Liver (tissue), 9 donors: ENCODE data around the gene MAP2K7. TPM values are rescaled to one million over a fixed set of nuclear protein-coding genes. Genes with fewer than 3 reads are reported as not detected.
"Not testable (repeated sequence)": the region's sequence is repeated elsewhere in the genome, so short reads cannot be mapped to it uniquely, and the experiment has no call there.

ENCODE experiments used
- DNase-seq: peaks from one replicate; pipeline ENCODE4 v3.0.0-alpha.2; 2017; ENCODE audit warnings: low spot score
- H3K27ac ChIP-seq, 2 donors: one replicate each; pipeline ENCODE4 v1.7.0; 2013; ENCODE audit warnings: inconsistent platforms in 2 of 2, low read length in 2 of 2, control low read depth in 1 of 2, low read depth in 1 of 2, mild to moderate bottlenecking in 1 of 2
- H3K27me3 ChIP-seq, 4 donors: one replicate each; pipeline versions ENCODE4 v1.6.1 to v1.7.0; 2013; ENCODE audit warnings: low read length in 3 of 4, inconsistent platforms in 1 of 4, mild to moderate bottlenecking in 1 of 4, moderate library complexity in 1 of 4; ENCODE audit not compliant: control insufficient read depth in 4 of 4, insufficient read depth in 4 of 4
- H3K36me3 ChIP-seq, 4 donors: one replicate each; pipeline versions ENCODE4 v1.6.1 to v1.7.0; 2013; ENCODE audit warnings: low read length in 3 of 4, mild to moderate bottlenecking in 3 of 4, low read depth in 1 of 4, moderate library complexity in 1 of 4; ENCODE audit not compliant: control insufficient read depth in 4 of 4, insufficient read depth in 3 of 4
- H3K4me1 ChIP-seq, 4 donors: one replicate each; pipeline versions ENCODE4 v1.6.1 to v1.7.0; 2013; ENCODE audit warnings: low read length in 3 of 4, mild to moderate bottlenecking in 3 of 4, moderate library complexity in 1 of 4; ENCODE audit not compliant: control insufficient read depth in 4 of 4, insufficient read depth in 4 of 4
- H3K4me3 ChIP-seq, 3 donors: one replicate each; pipeline versions ENCODE4 v1.6.1 to v1.7.0; 2013; ENCODE audit warnings: low read length in 3 of 3, control low read depth in 1 of 3, low read depth in 1 of 3, mild to moderate bottlenecking in 1 of 3
- H3K9ac ChIP-seq, 2 donors: one replicate each; pipeline ENCODE4 v1.7.0; 2013; ENCODE audit warnings: low read length in 2 of 2, mild to moderate bottlenecking in 2 of 2, moderate library complexity in 2 of 2, control low read depth in 1 of 2, low read depth in 1 of 2
- H3K9me3 ChIP-seq, 4 donors: one replicate each; pipeline versions ENCODE4 v1.6.1 to v1.7.0; 2013; ENCODE audit warnings: low read length in 3 of 4; ENCODE audit not compliant: control insufficient read depth in 4 of 4
- EGR1 ChIP-seq, 2 donors: IDR thresholded peaks; 2 replicates each; pipeline ENCODE4 v1.6.1; 2016 to 2018; ENCODE audit warnings: antibody characterized with exemption in 2 of 2, low read depth in 2 of 2
- FOXA1 ChIP-seq: IDR thresholded peaks from 2 replicates; pipeline ENCODE4 v1.6.1; 2016; ENCODE audit warnings: antibody characterized with exemption
- FOXA2 ChIP-seq: IDR thresholded peaks from 2 replicates; pipeline ENCODE4 v1.6.1; 2016; ENCODE audit warnings: antibody characterized with exemption
- GABPA ChIP-seq, 2 donors: IDR thresholded peaks in 1 of 2; conservative IDR thresholded peaks in 1 of 2; 2 replicates each; pipeline ENCODE4 v1.6.1; 2016; ENCODE audit warnings: antibody characterized with exemption in 2 of 2, mild to moderate bottlenecking in 1 of 2, moderate library complexity in 1 of 2
- HNF4A ChIP-seq, 2 donors: conservative IDR thresholded peaks; 2 replicates each; pipeline ENCODE4 v1.6.1; 2016; ENCODE audit warnings: antibody characterized with exemption in 2 of 2, mild to moderate bottlenecking in 2 of 2
- HNF4G ChIP-seq: IDR thresholded peaks from 2 replicates; pipeline ENCODE4 v1.6.1; 2016; ENCODE audit warnings: antibody characterized with exemption
- JUND ChIP-seq, 2 donors: IDR thresholded peaks; 2 replicates each; pipeline ENCODE4 v1.6.1; 2016; ENCODE audit warnings: antibody characterized with exemption in 2 of 2
- NR2F2 ChIP-seq: IDR thresholded peaks from 2 replicates; pipeline ENCODE4 v1.6.1; 2016; ENCODE audit warnings: antibody characterized with exemption
- RAD21 ChIP-seq, 2 donors: IDR thresholded peaks; 2 replicates each; pipeline ENCODE4 v1.6.1; 2016; ENCODE audit warnings: antibody characterized with exemption in 2 of 2, mild to moderate bottlenecking in 2 of 2
- RXRA ChIP-seq, 2 donors: IDR thresholded peaks; 2 replicates each; pipeline ENCODE4 v1.6.1; 2017 to 2018; ENCODE audit warnings: antibody characterized with exemption in 2 of 2, mild to moderate bottlenecking in 1 of 2
- SP1 ChIP-seq: IDR thresholded peaks from 2 replicates; pipeline ENCODE4 v1.6.1; 2018; ENCODE audit warnings: antibody characterized with exemption, mild to moderate bottlenecking
- TAF1 ChIP-seq: conservative IDR thresholded peaks from 2 replicates; pipeline ENCODE4 v1.6.1; 2016; ENCODE audit warnings: antibody characterized with exemption, mild to moderate bottlenecking
- YY1 ChIP-seq: IDR thresholded peaks from 2 replicates; pipeline ENCODE4 v1.6.1; 2016; ENCODE audit warnings: antibody characterized with exemption, mild to moderate bottlenecking
- WGBS: extraction: QIAGEN DNeasy Blood & Tissue Kit; methylation state at CpG from one replicate; pipeline ENCODE4 v1.1.7; 2013; 5-methylcytosine and 5-hydroxymethylcytosine counted together
- polyA plus RNA-seq, 2 donors: library from polyadenylated mRNA; stranded (reverse) in 1 of 2; unstranded in 1 of 2; fragments of 200-250 nt in 1 of 2; fragments of >200 nt in 1 of 2; fragmentation: Nextera tagmentation in 1 of 2; extraction: Ambion mirVana in 1 of 2; gene quantifications; one replicate each; pipeline versions ENCODE4 v1.2.1 to v1.2.3, GENCODE V29; 2013 to 2015
- total RNA-seq, 2 donors: library from RNA; depleted of rRNA; stranded (reverse); fragments of >200 nt; gene quantifications; one replicate each; pipeline ENCODE4 v1.2.3, GENCODE V29; 2014
- TF ChIP-seq, protein P1 (sequence below): IDR thresholded peaks from 2 replicates; pipeline ENCODE4 v1.6.1; 2016; ENCODE audit warnings: antibody characterized with exemption
- TF ChIP-seq, protein P2 (sequence below): IDR thresholded peaks from 2 replicates; pipeline ENCODE4 v1.6.1; 2016; ENCODE audit warnings: antibody characterized with exemption
- TF ChIP-seq, protein P3 (sequence below): IDR thresholded peaks from 2 replicates; pipeline ENCODE4 v1.6.1; 2016; ENCODE audit warnings: antibody characterized with exemption, mild to moderate bottlenecking
- TF ChIP-seq, protein P4 (sequence below): fragments of 150-350 bp; IDR thresholded peaks from 2 replicates; pipeline ENCODE4 v1.5.1; 2017; ENCODE audit warnings: improper control_type of control experiment, low read depth, low read length; ENCODE audit not compliant: missing input control
- TF ChIP-seq, protein P5 (sequence below): IDR thresholded peaks from 2 replicates; pipeline ENCODE4 v1.6.1; 2016; ENCODE audit warnings: antibody characterized with exemption
- donor health status: healthy.
- donor health status: healthy.
- donor health status: healthy.
- donor health status: healthy.
- donor health status: healthy.

MAP2K7 gene
- total and polyA plus RNA-seq, 4 donors, result 3.0 to 11.7 (median 9.5) TPM

DNA sequence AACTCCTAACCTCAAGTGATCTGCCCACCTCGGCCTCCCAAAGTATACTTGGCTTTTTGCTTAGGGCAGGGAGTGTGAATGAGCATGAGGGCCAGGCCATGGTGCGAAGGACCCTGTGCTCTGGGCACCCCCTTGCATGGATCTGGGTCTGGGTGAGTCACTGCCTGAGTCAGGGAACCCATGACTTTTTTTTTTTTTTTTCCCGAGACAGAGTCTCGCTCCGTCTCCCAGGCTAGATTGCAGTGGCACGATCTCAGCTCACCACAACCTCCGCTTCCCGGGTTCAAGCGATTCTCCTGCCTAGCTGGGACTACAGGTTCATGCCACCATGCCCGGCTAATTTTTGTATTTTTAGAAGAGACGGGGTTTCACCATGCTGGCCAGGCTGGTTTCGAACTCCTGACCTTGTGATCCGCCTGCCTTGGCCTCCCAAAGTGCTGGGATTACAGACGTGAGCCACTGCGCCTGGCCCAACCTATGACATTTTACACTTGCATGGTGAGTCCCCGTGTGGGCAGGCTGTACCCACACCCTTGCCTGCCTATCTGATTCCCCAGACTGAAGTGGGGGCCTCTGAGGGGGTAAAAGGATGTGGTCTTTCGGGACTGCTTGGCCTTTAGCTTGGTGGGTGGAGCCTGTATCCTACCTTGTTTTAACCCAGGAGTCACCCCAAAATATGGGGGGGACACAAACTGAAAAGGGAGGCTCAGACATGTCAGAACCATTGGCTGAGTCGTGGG, 10.1 kb upstream of the MAP2K7 start:
- H3K27me3 ChIP-seq, H3K27ac ChIP-seq, H3K9me3 ChIP-seq, H3K9ac ChIP-seq, H3K36me3 ChIP-seq, H3K4me3 ChIP-seq, DNase-seq: not testable (repeated sequence)
- H3K4me1 ChIP-seq, result peaks cover 6 to 19% (median 9%) of the 10 kb centered on the region in 4 donors
- WGBS, result 89% methylated on average over 18 of the region's 18 CpGs

DNA sequence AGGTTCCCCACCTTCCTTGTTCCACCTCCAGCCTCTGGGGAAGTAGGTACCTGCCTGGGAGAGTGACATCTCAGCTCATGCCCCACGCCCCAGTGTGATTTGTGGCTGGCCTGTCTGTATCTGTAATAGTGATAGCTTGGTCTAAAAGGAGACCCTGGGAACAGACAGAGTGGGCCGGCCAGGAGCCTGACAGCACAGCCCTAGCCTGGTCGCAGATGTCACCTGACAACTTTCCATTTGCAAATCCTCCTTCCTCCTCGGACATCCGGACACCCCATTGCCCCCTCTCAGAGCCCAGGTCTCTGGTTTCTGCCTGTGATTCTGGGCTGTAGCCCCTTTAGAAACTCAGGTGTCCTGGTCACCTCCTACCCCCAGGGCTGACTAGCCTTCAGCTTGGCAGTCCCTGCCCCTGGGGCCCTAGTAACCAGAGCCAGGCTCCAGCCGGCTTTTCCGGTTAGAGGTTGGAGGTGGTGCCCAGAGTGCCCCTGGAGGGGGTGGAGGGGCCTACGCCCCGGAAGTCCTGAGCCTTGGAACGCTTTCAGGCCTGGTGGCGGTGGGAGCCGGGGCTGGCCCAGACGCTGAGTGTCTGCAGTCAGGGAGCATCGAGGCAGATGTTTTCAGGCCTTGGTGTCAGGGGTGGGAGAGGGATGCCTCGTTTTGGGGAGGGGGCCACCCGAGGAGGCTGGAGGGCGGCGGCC, 8.9 kb upstream of the MAP2K7 start:
- Histone ChIP-seq H3K9ac (no peak overlapping the region), H3K27ac (no peak overlapping the region), H3K36me3 (no peaks in the 10 kb centered on the region), H3K4me3 (no peak overlapping the region), H3K27me3 (no peaks in the 10 kb centered on the region), H3K9me3 (no peaks in the 10 kb centered on the region), H3K4me1 (peaks cover 5 to 15% (median 7%) of the 10 kb centered on the region in 4 donors)
- WGBS, result 80% methylated on average over 18 of the region's 18 CpGs
- no peak for DNase-seq
- TF ChIP-seq, protein P1, sequence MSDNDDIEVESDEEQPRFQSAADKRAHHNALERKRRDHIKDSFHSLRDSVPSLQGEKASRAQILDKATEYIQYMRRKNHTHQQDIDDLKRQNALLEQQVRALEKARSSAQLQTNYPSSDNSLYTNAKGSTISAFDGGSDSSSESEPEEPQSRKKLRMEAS, result no peak
- TF ChIP-seq FOXA2 (no peak), YY1 (no peak), NR2F2 (no peak), TAF1 (no peak), HNF4G (no peak), FOXA1 (no peak), SP1 (no peak), EGR1 (IDR thresholded peaks at IDR 0.05; ENCODE audit: low read depth in 2 of 2) (no peak), GABPA (IDR thresholded peaks at IDR 0.05 in 1 of 2, conservative IDR thresholded peaks at IDR 0.05 in 1 of 2) (no peak), HNF4A (conservative IDR thresholded peaks at IDR 0.05) (no peak), JUND (IDR thresholded peaks at IDR 0.05) (no peak), RAD21 (IDR thresholded peaks at IDR 0.05) (no peak), RXRA (IDR thresholded peaks at IDR 0.05) (no peak)
- TF ChIP-seq, protein P2, sequence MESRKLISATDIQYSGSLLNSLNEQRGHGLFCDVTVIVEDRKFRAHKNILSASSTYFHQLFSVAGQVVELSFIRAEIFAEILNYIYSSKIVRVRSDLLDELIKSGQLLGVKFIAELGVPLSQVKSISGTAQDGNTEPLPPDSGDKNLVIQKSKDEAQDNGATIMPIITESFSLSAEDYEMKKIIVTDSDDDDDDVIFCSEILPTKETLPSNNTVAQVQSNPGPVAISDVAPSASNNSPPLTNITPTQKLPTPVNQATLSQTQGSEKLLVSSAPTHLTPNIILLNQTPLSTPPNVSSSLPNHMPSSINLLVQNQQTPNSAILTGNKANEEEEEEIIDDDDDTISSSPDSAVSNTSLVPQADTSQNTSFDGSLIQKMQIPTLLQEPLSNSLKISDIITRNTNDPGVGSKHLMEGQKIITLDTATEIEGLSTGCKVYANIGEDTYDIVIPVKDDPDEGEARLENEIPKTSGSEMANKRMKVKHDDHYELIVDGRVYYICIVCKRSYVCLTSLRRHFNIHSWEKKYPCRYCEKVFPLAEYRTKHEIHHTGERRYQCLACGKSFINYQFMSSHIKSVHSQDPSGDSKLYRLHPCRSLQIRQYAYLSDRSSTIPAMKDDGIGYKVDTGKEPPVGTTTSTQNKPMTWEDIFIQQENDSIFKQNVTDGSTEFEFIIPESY, result no peak
- TF ChIP-seq, protein P3, sequence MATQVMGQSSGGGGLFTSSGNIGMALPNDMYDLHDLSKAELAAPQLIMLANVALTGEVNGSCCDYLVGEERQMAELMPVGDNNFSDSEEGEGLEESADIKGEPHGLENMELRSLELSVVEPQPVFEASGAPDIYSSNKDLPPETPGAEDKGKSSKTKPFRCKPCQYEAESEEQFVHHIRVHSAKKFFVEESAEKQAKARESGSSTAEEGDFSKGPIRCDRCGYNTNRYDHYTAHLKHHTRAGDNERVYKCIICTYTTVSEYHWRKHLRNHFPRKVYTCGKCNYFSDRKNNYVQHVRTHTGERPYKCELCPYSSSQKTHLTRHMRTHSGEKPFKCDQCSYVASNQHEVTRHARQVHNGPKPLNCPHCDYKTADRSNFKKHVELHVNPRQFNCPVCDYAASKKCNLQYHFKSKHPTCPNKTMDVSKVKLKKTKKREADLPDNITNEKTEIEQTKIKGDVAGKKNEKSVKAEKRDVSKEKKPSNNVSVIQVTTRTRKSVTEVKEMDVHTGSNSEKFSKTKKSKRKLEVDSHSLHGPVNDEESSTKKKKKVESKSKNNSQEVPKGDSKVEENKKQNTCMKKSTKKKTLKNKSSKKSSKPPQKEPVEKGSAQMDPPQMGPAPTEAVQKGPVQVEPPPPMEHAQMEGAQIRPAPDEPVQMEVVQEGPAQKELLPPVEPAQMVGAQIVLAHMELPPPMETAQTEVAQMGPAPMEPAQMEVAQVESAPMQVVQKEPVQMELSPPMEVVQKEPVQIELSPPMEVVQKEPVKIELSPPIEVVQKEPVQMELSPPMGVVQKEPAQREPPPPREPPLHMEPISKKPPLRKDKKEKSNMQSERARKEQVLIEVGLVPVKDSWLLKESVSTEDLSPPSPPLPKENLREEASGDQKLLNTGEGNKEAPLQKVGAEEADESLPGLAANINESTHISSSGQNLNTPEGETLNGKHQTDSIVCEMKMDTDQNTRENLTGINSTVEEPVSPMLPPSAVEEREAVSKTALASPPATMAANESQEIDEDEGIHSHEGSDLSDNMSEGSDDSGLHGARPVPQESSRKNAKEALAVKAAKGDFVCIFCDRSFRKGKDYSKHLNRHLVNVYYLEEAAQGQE, result no peak
- TF ChIP-seq, protein P4, sequence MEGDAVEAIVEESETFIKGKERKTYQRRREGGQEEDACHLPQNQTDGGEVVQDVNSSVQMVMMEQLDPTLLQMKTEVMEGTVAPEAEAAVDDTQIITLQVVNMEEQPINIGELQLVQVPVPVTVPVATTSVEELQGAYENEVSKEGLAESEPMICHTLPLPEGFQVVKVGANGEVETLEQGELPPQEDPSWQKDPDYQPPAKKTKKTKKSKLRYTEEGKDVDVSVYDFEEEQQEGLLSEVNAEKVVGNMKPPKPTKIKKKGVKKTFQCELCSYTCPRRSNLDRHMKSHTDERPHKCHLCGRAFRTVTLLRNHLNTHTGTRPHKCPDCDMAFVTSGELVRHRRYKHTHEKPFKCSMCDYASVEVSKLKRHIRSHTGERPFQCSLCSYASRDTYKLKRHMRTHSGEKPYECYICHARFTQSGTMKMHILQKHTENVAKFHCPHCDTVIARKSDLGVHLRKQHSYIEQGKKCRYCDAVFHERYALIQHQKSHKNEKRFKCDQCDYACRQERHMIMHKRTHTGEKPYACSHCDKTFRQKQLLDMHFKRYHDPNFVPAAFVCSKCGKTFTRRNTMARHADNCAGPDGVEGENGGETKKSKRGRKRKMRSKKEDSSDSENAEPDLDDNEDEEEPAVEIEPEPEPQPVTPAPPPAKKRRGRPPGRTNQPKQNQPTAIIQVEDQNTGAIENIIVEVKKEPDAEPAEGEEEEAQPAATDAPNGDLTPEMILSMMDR, result no peak
- TF ChIP-seq, protein P5, sequence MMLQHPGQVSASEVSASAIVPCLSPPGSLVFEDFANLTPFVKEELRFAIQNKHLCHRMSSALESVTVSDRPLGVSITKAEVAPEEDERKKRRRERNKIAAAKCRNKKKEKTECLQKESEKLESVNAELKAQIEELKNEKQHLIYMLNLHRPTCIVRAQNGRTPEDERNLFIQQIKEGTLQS, result no peak
